Dermis microvascular lymphatic vessel endothelial cell (primary cell): ENCODE data around the gene WDR53. TPM values are rescaled to one million over a fixed set of nuclear protein-coding genes. Genes with fewer than 3 reads are reported as not detected.
"Not testable (repeated sequence)": the region's sequence is repeated elsewhere in the genome, so short reads cannot be mapped to it uniquely, and the experiment has no call there.

Source experiments
- DNase-seq, 2 donors: peaks; one replicate each; pipeline versions ENCODE4 v3.0.0 to v3.0.0-alpha.2; 2010; ENCODE audit warnings: low read depth in 2 of 2
- total RNA-seq: library from RNA; depleted of rRNA; stranded (reverse); fragments of >200 nt; gene quantifications from 2 replicates; pipeline ENCODE4 v1.2.1, GENCODE V29; 2014

The WDR53 gene
- total RNA-seq, 1 donor from 2014 or later: 6.8 TPM

DNA sequence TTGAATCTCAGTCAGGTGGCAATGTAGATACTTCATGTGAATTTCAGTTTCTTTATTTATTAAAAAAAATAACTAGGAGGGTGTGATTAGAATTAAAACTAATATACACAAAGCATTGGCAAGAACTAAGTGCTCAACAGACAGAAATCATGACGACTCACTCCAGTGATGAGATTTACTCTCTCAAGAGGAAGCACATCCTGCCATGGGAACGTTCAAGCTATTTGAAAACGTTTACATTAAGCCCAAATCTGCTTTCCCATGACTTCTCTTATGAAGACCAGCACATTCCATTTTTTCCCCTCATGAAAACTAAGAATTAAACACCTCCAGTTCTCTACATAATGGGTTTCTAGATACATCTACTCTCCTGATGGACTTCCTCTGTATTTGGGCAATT is 8.5 kb downstream of the WDR53 start:
- no peak for DNase-seq

DNA sequence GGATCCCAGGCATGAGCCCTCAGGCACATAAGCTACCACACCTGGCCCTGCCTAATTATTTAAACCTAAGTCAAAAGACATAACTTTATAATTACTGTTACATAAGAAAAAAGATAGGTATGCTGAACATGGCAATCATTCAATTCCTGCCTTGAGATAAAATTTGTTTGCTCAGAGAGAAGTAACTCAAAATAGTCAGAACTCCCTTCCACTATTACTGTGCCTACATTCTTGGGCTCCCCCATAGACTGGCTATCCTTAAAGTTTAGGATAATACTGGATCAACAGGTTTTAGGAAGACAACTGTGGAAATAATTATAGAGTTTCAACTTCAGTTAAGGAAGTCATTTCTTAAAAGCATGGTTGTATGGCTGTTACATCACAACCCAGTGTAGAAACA is 9.9 kb downstream of the WDR53 start:
- no peak for DNase-seq

DNA sequence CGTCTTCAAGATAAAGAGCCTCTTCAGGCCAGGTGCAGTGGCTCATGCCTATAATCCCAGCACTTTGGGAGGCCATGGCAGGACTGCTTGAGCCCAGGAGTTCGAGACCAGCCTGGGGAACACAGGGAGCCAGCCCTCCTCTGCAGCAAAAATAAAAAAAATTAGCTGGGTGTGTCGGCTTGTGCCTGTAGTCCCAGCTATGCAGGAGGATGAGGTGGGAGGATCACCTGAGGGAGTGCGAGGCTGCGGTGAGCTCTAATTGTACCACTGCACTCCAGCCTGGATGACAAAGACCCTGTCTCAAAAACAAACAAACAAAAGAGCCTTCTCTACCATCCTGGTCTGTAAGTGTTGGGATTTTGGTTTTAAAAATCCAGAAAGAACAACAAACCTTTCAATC is 11.1 kb downstream of the WDR53 start:
- no peak for DNase-seq

DNA sequence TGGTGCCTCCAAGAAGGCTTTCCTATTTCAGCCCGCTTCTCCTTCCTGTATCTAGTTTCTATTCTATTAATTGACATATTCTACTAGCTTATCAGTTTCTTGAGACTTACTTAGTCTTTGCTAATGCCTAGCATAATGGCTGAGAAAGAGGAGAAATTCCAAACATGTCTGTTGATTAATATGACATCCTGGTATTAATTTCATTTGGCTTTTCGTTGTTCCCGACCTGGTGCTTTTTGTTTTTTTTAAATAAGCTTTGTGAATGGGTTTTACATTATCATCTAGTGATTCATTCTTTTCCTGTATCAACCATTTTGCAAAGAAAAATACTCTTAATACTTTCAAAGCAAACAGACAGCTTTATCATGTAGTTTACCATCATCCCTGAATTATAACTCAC is 13.1 kb downstream of the WDR53 start:
- DNase-seq: peak in 1 of 2 donors; percentile 32

DNA sequence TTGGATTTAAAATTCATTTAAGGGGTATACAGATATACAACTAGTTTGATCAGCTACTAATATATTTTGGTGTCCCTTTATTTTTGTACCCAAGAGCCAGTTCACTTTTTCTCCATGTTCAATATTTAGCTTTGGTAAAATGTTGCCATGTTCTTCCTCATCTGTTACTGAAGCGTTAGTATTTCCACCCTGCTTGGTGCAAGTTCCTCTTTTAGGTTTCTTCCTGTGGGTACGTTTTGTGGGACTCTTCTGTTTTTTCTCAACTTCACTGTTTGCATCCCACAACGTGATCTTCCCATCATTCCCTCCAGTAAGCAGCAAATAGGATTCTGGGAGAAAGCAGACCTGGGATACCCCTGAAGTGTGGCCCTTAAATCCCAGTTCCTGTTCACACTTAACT is 14.1 kb downstream of the WDR53 start:
- no peak for DNase-seq

DNA sequence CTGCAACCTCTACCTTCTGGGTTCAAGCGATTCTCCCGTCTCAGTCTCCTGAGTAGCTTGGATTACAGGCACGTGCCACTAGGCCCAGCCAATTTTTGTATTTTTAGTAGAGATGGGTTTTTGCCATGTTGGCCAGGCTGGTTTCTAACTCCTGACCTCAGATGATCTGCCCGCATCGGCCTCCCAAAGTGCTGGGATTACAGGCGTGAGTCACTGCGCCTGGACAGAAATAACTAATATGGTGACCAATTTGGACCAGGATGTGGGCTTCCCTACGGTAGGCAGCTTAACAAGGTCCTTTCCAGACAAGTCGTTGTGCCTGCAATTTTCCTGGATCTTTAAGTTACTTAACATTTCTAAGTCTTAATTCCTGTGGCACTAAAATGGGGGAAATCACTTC is 14.8 kb downstream of the WDR53 start:
- no peak for DNase-seq

DNA sequence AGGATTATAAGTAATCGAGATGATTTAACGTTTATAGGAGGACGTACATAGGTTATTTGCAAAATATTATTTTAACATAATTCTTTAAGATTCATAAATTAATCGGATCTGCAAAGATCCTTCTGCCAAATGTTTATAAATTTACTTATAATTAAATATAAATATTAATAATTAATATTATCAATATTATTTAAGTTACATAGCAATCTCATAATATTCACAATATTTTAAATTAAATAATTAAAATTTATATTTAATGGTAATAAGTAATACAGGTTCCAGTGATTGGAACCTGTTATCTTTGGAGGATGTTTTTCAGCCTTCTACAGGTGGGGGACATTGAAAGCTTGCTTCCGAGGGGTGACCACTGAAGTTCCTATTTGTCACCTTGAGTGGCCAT is 16.1 kb downstream of the WDR53 start:
- no peak for DNase-seq

DNA sequence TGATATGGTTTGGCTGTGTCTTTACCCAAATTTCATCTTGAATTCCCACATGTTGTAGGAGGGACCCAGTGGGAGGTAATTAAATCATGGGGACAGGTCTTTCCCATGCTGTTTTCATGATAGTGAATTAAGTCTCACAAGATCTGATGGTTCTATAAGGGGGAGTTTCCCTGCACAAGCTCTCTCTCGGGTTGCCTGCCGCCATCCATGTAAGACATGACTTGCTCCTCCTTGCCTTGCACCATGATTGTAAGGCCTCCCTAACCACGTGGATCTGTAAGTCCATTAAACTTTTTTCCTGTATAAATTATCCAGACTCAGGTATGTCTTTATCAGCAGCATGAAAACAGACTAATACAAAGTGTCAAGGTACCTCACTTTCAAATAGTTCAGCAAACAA is 18.2 kb downstream of the WDR53 start:
- DNase-seq: not testable (repeated sequence)

DNA sequence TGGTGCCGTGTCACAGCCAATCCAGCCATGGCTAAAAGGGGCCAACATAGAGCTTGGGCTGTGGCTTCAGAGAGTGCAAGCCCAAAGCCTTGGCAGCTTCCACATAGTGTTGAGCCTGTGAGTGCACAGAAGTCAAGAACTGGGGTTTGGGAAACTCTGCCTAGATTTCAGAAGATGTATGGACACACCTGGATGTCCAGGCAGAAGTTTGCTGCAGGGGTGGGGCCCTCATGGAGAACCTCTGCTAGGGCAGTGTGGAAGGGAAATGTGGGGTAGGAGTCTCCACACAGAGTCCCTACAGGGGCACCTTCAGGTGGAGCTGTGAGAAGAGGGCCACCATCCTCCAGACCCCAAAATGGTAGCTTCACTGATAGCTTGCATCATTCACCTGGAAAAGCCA is 19.0 kb downstream of the WDR53 start:
- not testable (repeated sequence) for DNase-seq

DNA sequence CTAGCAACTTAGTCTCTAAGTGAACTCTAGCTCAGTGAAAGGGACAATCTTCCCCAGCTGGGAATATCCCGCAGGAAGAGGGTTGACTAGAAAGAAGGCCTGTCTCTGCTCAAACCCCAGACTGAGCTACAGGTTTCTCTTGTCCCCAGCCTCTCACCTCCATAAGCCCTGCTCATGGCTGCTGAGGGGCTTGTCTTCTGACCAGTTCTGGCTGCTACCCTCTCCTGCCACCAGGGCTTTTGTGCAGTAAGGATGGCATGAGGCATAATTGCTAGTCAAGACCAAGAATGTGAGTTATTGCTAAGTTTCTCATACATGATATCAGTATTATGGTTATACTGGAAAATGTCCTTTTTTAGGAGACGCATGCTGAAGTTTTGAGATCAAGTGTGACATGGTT is 21.3 kb downstream of the WDR53 start:
- no peak for DNase-seq

DNA sequence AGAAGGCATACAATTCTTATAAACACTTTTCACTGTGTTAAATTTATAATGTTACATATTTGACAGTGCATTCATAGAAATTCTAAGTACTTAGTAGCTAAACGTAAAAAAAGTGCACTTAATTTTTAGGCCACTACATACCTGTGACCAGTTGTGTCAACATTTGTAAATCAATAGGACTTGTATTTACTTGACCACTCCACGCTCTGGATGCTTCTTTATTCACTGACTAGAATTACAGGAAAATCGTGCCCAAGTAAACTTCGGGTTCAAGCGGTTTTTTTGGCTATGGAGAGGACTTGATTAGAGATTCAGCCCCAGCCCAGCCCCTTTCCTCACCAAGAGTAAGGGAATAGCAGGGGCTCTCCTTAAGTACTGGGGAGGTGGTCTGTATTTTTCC is 21.8 kb downstream of the WDR53 start:
- DNase-seq: no peak

DNA sequence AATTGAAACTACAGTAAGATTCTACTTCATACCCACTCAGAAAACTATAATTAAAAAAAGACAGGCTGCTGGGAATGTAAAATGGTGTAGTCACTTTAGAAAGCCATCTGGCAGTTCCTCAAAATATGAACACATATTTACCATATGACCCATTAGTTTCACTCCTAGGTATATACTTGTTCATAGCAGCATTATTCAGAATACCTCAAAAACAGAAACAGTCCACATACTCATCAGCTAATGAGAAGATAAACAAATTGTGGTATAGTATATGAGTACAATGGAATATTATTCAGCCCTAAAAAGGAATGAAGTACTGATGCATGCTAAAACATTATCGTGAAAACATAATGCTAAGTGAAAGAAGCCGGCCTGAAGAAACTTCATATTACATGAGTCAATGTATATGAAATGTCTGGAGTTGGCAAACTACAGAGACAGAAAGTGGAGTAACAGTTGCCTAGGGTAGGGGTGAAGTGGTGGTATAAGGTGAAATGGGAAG is 23.8 kb downstream of the WDR53 start:
- no peak for DNase-seq

DNA sequence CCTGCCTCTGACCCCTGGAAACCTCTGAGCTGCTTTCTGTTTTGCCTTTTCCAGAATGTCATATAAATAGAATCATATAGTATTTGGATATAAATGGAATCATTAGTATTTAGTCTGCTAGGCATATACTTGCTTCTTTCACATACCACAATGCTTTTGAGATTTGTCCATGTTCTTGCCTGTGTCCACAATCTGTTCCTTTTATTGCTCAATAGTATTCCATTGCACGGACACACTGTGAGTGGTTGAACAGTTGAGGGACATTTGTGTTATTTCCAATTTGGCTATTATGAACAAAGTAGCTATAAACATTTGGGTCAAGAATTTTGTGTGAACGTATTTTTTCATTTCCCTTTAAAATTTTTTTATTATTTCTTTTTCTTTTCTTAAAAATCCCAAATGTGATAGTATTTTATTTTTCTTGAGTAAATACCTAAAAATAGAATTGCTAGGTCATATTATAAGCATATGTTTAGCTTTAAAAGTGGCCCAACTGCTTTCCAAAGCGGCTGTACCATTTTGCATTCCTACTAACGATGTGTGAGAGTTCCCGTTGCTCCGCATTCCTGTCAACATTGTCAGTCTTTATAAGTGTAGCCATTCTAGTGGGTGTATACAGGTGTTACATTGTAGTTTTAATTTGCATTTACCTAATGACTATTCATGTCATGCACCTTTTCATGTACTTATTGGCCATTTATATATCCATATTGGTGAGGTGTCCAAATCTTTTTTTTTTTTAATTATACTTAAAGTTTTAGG is 26.5 kb downstream of the WDR53 start:
- DNase-seq: no peak

DNA sequence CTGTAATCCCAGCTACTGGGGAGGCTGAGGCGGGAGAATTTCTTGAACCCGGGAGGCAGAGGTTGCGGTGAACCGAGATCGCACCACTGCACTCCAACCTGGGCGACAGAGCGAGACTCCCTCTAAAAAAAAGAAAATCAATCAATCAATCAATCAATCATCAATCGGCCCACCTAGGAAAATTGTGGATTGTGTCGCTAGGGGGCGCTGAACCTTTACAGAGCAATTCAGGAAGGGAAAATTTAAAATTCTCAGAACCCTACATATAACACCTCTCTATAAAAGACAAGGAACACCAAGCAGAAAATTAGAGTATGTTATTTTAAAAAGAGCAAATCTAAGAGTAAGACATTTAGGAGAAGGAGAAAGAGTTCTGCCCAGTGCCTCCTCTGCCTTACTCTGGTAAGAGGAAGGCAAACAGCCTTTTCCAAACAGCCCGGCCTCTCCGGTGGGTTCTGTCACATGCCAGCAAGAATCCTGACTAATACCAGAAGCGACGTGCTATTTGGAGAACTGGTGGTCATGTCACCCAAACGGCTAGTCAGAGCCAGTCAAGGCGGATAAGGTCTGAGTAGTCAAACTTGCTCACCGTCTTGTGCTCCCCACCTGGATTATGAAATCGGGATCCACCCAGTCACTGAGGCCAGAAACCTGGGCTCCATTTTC is 30.9 kb downstream of the WDR53 start:
- peak; percentile 16 to 32 for DNase-seq

DNA sequence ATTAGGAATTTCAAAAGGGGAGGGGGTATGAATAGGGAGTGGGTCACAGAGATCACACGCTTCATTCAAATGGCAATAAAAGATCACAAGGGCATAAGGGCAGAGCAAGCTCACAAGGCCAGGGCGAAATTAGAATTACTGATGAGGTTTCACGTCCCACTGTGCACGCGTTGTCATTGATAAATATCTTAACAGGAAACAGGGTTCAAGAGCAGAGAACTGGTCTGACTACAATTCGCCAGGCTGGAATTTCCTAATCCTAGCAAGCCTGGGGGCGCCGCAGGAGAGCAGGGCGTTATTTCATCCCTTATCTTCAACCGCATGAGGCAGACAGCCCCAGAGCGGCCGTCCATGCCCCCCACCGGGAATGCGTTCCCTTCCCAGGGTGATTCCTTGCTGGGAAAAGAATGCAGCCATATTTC is 35.1 kb downstream of the WDR53 start:
- DNase-seq: no peak

DNA sequence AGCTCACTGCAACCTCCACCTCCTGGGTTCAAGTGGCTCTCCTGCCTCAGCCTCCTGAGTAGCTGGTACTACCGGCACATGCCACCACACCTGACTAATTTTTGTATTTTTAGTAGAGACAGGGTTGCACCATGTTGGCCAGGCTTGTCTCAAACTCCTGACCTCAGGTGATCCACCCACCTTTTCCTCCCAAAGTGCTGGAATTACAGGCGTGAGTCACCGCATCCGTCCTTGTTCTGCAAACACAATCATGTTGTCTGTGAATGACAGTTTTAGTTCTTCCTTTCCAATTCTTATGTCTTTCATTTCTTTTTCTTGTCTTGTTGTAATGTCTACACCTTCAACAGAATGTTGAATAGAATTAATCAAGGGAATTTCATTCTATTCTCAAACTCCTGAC is 36.9 kb downstream of the WDR53 start:
- no peak for DNase-seq

DNA sequence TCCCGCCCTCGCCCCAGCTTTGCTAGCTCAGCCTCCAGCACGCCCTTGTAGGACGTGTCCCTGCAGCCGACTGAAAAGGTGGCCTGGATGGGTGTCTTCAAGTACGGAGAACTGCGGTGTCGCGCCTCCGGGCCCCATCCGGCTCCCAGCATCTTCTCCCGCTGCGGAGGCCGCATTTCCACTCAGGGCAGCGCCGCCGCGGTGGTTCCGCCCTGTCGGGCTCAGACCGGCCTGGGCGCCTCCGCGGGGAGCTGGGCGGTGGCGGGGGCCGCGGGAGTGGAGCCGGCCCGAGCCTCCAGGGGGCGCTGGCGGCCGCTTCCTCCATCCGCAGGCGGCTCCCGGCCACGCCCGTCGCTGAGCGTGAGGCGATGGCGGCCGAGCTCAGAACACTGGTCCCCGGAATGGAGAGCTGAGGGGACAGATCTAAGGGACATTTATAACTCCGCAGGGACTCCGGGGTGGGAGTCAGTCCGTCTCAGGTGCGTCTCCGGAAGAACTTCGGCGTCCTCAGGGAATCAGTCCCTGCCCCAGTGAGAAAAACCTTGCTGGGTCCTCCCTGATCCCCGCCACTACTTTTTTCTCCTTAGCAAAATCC is 39.6 kb downstream of the WDR53 start:
- DNase-seq: peak in 1 of 2 donors; percentile 53

DNA sequence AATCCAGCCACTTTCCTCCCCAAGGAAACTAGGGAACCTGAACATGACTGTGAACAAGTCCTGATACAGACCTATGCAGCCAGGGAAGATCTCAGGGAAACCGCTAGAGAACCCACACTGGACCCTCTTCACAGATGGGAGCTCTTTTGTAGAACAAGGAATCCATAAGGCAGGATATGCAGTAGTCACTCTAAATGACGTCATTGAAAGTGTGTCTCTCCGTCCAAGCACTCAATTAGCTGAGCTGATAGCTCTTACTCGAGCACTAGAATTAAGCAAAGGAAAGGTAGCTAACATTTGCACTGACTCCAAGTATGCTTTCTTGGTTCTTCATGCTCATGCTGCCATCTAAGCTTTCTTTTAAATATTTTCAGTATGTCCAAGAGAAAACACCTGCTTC is 43.2 kb downstream of the WDR53 start:
- no peak for DNase-seq

DNA sequence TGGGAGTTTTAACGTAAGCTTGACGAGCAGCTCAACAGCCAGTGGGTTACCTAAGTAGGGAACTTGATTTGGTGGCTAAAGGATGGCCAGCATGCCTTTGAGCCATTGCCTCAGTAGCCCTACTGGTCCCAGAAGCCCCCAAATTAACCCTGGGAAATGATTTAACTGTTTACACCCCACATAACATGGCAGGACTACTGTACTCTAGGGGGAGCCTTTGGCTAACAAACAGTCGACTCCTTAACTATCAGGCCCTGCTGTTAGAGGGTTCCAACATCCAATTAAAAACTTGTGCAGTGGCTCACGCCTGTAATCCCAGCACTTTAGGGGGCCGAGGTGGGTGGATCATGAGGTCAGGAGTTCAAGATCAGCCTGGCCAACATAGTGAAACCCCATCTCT is 43.8 kb downstream of the WDR53 start:
- DNase-seq: peak; percentile 47 to 61

DNA sequence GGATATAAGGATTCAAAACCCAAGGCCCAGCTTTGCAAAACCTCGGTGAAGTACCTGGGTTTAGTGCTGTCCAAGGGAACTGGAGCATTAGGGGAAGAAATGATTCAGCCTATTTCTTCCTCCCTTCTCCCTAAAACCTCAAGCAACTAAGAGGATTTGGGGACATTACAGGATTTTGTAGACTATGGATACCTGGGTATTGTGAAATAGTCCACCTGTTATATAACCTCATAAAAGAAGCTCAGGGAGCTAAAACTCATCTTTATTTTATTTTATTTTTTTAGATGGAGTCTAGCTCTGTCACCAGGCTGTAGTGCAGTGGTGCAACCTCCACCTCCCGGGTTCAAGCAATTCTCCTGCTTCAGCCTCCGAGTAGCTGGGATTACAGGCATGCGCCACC is 44.5 kb downstream of the WDR53 start:
- no peak for DNase-seq

DNA sequence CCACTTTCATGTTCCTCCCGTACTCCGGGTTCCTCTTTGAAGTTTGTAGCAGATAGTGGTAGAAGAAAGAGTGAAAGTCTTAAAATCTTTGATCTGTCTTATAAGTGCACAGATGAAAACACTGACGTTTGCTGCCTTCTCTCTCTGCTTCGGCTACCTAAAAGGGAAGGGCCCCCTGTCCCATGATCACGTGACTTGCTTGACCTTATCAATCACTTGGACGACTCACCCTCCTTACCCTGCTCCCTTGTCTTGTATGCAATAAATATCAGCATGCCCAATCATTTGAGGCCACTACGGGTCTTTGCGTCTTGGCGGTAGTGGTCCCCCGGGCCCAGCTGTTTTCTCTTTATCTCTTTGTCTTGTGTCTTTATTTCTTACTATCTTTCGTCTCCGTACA is 47.1 kb downstream of the WDR53 start:
- not testable (repeated sequence) for DNase-seq

DNA sequence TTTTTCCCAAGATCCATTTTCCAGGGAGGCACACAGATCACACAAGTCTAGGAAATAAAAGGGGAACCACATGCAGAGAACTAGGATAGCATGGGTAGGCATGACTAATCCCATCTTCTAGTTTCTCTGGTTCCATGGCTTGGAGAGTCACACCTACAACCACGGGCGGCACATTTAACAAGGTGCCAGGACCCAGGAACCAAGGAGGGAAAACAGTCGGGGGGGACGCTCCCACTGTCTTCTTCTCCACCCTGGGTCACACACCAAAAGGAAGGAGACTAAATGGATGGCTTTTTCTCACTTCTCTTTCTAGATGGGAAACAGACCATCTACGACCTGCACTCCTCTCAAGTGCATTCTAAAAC is 48.7 kb downstream of the WDR53 start:
- no peak for DNase-seq
